Mesenteric fat pad (tissue), 1 donor: ENCODE data around the gene TCF23. TPM values are rescaled to one million over a fixed set of nuclear protein-coding genes. Genes with fewer than 3 reads are reported as not detected.
A peak's percentile ranks its signal among the peaks of the same experiment; 100 is the strongest.

Experiments used
- DNase-seq: peaks from one replicate; pipeline ENCODE4 v3.0.0-alpha.2; 2020; ENCODE audit warnings: low spot score
- total RNA-seq: library from RNA; stranded (reverse); fragmentation: NEBNext Ultra II Directional; extraction: Animal tissue kit (Norgen Biotek cat#: 25700); gene quantifications from one replicate; pipeline ENCODE4 v1.2.1, GENCODE V29; 2021
- donor health status: DM: yes; HTN: yes; CAD: no.

The TCF23 gene
- total RNA-seq, 1 donor from 2014 or later: 0.48 TPM

DNA sequence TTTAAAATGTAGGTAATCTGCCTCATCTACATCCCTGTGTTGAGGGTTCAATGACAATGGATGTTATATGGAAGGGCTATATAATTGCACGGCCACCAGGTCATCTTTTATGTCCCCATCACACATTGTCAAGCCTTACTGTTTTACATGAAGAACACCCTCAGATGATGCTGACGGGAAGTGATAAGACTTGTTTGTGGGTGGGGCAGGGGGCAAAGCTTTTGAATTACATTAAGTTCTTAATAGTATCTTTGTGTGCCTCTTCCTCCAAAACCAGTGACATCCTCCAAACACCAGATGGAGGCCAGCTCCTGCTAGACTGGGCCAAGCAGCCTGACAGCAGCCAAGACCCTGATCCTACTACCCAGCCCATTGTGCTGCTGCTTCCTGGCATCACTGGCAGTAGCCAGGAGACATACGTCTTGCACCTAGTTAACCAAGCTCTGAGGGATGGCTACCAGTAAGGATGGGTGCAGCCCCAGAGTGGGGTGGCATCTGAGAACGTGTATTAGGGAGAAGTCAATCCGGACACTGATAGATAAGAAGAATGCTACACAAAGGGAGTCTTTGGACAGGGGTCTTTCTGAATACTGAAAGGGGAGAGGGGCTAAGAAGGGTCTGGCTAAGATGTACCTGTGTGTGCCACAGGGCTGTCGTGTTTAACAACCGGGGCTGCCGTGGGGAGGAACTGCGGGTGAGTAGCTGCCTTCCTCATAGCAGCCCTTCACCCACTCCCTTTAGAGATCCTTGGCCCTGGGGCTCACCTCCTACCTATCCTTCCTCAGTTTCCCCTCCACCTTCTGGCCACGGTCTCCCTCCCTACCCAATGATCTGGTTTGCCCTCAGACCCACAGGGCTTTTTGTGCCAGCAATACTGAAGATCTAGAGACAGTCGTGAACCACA, 19.9 kb upstream of the TCF23 start:
- DNase-seq: no peak

DNA sequence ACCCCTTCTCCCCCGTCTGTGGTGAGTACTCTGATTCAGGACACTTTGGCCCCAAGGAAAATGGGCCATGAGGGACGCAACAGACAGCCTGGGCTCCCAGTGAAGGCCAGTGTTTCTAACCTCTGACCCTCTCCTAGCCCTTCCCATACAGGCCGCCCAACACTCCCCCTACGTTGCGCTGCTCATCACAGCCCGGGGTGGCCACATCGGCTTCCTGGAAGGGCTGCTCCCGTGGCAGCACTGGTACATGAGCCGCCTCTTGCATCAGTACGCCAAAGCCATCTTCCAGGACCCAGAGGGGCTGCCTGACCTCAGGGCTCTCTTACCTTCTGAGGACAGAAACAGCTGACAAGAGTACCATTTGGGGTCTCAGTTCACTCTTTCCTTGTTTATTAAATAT, 18.4 kb upstream of the TCF23 start:
- no peak for DNase-seq

- DNase-seq: no peak
These were observed 17.4 kb upstream of the TCF23 start for GRCh38 chr2:27131429-27131828.

- DNase-seq: no peak
These were observed 15.5 kb upstream of the TCF23 start for GRCh38 chr2:27133195-27133875.

DNA sequence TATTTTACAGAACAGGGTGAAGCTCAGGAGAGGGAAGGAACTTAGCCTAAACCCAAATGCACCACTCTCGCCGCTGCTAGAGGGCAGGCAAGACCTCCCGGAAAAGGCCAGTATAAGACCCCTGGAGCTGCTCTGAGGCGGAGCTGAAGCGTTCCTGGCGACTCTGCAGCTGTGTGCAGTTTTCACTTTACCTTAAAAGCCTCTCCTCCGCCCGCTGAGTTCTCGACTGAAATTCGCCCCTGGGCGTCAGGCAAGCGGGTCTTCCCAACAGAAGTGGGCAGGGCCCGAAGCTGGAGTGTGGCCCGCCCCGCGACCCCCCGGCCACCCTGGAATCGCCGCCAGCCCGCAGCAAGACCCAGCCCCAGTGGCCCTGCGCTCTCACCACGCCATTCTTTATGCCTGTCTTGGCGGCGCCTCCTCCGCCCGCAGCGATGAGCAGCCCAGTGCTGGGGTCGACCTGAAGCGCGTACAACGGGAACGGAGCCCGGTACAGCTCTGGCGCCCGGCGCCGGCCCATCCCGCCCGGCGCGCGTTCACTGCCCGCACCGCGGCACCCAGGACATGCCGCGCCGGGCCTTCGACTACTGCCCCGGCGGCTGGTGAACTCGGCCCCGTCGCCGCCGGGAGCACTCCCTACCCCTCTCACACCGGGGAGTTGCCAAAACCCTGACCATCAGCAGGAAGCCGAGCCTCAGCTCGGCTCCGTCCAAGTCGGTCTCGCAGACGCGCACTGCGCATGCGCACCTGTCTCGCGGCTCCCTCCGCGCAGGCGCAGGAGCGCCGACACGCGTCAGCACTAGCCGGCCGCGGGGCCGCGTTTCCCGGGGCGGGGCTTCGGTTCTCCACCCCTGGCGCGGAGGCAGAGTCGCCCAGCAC, 14.7 kb upstream of the TCF23 start, which contains the start of gene PREB:
Gene PREB, minus strand, starts transcription at position 732 of the 876 bp plus-strand sequence. Its CDS starts 215 bp downstream, at position 517.
- peak; percentile 100 for DNase-seq

DNA sequence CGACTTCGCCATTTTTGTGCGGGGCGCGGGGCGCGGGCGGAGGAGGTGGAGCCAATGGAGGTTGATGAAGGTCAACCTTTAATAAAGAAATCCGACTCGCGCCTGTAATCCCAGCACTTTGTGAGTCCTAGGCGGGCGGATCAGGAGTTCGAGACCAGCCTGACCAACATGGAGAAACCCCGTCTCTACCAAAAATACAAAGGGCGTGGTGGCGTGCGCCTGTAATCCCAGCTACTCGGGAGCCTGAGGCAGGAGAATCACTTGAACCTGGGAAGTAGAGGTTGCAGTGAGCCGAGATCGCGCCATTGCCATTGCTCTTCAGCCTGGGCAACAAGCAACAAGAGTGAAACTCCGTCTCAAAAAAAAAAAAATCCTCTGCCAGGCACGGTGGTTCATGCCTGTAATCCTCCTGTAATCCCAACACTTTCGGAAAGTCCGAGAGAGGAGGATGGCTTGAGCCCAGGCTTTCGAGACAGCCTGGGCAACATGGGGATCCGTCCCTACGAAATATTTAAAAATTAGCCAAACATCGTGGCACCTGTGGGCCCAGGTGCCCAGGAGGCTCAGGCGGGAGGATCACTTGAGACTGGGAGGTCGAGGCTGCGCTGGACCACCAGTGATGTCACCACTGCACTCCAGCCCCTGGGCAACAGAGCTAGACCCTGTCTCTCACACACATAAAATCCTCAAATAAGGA, 13.9 kb upstream of the TCF23 start:
- DNase-seq: no peak

DNA sequence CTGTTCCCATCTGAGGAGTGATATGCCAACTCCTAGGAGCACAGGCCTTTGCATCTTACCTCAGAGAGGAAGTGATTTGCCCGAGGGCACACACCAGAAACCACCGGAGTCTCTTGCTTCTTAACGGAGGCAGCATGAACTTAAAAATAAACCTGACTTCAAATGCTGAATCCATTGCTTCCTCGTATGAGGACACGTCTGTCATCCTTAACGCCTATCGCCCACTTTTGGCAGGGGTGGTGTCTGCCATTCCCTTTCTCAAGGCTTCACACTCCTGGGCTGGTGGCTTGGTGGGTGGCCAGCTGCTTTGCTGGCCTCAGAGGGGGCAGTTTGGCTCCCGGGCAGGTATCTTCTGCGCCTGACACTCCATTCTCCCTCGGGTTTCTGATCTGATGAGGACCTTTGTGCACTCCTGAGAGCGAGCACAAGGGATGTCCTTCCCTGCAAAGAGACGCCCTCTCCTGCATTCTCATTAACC, 13.3 kb upstream of the TCF23 start:
- DNase-seq: no peak

- no peak for DNase-seq
These were observed 12.1 kb upstream of the TCF23 start for GRCh38 chr2:27136751-27137150.

DNA sequence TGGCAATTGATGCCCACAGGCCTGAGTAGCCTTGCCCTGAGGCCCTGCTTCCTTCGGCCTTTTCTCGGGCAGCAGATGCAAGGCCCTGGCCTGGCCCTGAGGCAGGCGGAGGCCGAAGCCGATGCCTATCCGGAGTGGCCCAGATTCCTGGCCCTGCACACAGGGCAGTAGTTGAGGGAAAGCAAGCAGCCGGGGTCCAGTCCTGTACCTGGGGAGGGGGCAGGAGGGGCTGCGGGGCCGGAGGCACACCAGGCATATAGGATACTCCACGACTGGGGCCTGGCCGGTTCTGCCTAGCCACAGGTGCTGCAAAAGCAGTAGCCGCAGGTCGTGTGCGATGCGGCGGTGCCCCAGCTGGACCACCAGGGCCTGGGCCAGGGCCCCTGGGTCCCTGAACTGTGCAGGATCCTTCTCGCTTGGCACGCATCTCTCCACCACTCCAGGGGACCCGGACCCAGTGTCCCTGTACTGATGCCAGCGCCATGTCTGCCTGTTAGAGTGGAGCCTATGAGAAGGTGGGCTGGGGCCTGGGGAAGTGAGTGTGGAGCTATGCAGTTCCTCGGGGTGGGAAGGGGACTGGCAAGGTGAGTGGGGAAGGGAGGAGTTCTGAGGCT, 11.4 kb upstream of the TCF23 start:
- DNase-seq: no peak

GRCh38 chr2:27138111-27138510, 10.7 kb upstream of the TCF23 start:
- DNase-seq: no peak

DNA sequence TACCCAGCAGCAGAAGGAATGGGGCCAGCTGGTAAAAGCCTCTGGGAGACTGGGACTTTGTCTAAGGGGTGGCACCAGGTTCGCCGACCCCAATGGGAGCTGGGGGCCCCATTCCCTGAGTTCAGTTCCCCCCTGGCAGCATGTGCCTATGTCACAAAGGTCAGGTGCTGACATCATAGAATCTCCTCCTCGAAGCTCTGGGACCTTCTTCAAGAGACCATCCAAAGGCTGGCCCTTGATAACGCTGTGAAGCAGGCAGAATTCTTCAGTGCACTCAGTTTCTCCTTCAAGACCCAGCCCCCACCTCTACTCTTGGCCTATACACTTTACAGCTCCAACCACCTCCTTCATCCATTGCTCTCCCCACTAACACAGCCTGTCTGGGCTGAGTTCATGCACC, 9.5 kb upstream of the TCF23 start, which contains the start of gene PRR30:
Gene PRR30, minus strand, starts transcription at position 101 of the 400 bp plus-strand sequence. CDS start 1,081 bp downstream, outside the sequence.
- DNase-seq: no peak

GRCh38 chr2:27143285-27143684, 5.5 kb upstream of the TCF23 start:
- DNase-seq: no peak

GRCh38 chr2:27145682-27146081, 3.1 kb upstream of the TCF23 start:
- DNase-seq: no peak

DNA sequence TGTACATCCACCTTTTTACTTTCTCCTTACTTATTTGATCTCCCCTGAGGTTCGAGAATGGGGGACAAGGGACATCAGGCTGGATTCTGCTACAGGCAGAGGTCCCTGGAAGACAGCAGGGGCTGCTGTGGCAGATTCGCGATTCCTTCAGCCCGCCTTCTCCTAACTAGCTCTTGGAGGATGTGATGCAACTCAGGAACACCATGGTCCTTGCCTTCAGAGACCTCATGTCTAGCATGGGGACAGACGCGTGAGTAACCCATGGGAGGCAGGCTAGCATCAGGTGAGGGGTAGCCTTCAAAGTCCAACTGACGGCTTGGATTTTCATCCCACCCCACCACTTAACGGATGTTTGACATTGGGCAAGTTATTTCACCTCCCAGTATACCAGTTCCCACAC, 869 bp upstream of the TCF23 start:
- DNase-seq: no peak

DNA sequence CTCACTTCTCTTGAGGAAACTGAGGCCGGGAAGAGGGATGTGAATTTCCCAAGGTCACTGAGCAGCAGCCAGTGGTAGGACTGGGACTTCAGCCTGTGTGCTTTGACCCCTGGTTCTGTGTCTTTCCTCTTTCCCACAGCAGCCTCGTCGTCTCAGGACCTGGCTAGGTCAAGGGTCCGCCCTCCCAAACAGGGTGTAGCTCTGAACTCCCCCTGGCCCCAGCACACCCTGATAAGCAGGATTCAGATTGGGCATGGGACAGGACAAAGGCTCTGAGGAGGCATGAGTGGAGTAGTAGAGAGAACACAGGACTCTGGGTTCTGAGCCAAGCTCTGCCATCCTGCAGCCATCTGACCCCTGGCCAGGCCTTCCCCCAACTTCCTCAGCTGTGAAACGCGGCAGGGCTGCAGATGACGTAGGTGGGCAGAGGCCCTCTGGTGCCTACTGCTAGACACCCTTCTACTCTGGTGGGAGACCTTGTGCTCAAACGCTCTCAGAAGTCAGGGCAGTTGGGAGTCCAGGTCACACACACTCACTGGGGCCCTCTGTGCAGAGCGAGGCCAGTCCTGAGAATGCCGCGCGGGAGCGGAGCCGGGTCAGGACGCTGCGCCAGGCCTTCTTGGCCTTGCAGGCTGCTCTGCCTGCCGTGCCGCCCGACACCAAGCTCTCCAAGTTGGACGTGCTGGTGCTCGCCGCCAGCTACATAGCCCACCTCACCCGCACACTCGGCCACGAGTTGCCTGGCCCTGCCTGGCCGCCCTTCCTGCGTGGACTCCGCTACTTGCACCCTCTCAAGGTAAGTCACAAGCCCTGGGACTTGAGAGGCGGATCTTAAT, 984 bp downstream of the TCF23 start:
- DNase-seq: no peak

DNA sequence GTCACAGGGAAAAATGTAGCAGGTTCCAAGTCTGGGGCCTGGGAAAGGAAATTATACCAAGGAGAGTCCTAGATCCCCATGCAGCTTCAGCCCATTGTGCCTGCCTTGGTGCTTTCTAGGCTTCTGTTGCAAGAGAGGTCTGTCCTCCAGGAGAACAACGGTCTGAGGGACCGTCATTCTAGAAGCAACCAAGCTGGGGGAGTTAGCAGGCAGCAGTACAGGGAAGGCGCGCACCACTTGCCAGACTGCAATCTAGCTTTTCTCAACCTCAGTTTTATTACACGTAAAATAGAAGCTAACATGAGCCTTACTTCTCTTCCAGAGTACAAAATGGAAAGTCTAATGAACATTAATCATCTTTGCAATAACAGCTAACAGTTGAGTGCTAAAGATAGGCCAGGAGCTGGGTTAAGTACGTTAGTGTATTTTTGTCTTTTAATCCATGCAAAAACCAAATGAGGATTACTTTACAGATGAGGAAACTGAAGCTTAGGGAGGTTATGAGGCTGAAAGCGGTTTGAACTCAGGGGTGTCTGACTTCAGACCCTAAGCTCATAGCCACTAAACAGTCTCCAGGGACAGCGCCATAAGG, 1.9 kb downstream of the TCF23 start:
- no peak for DNase-seq

GRCh38 chr2:27152102-27152795, 3.4 kb downstream of the TCF23 start:
- DNase-seq: no peak

DNA sequence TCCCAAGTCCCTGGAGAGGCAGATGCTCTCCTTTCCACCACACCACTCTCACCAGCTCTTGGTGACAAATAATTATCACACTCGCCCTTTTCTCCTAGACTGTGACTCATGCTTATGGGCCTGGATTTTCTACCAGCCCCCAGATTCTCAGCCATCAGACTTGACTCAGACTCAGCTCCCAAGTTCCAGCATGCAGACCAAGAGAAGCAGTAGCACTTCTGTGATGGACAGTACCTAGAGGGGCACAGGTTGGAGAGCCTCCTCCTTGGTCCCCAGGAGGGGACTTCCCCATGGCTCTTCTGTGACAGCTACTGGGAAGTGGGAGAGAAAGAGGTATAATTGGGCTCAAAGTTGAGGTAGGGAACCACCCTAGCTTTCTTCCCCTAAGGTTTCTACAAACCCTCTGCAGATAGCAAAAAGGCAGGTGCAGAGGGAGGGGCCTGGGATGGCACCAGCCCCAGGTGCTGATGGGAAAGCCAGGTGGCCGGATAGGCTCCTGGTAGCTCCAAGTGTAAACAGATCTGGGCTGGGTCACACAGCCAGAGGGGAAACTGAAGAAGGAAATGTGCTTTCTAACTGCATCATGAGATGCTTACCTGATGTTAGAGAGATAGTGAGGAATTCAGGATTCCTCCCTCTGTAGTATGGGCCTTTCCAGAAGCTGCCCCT, 4.1 kb downstream of the TCF23 start:
- DNase-seq: no peak
